SK-N-SH treated with all-trans-retinoic acid at 6 μM for 48 hours (cell line): ENCODE data around the gene CACNA2D3.

ENCODE experiments used
- CSDC2 ChIP-seq: fragments of 250-450 bp; sonication (Bioruptor Pico); IDR thresholded peaks from 2 replicates; pipeline ENCODE4 v1.5.0; 2020; ENCODE audit warnings: mild to moderate bottlenecking, moderate library complexity
- CSRNP3 ChIP-seq: fragments of 250-450 bp; sonication (Bioruptor Pico); IDR thresholded peaks from 2 replicates; pipeline ENCODE4 v1.5.1; 2021; ENCODE audit warnings: mild to moderate bottlenecking, moderate library complexity
- GLIS3 ChIP-seq: fragments of 250-450 bp; sonication (Bioruptor Pico); IDR thresholded peaks from 2 replicates; pipeline ENCODE4 v1.5.0; 2020; ENCODE audit warnings: mild to moderate bottlenecking, moderate library complexity
- POU6F1 ChIP-seq: fragments of 250-450 bp; sonication (Bioruptor Pico); IDR thresholded peaks from 2 replicates; pipeline ENCODE4 v1.8.0; 2021; ENCODE audit warnings: low read depth, mild to moderate bottlenecking, moderate library complexity, borderline replicate concordance
- ZC3H10 ChIP-seq: fragments of 250-450 bp; sonication (Bioruptor Pico); IDR thresholded peaks from 2 replicates; pipeline ENCODE4 v1.5.1; 2021; ENCODE audit warnings: mild to moderate bottlenecking, moderate library complexity
- ZFP30 ChIP-seq: fragments of 450-650 bp; formaldehyde crosslinking; IDR thresholded peaks from 2 replicates; pipeline ENCODE4 v1.5.0; 2022; ENCODE audit warnings: mild to moderate bottlenecking, moderate library complexity
- ZNF565 ChIP-seq: fragments of 450-650 bp; formaldehyde crosslinking; conservative IDR thresholded peaks from 2 replicates; pipeline ENCODE4 v1.5.0; 2020; ENCODE audit warnings: low read depth, mild to moderate bottlenecking, moderate library complexity

GRCh38 chr3:54541369-54541768 lies 419.0 kb downstream of the CACNA2D3 start:
- TF ChIP-seq ZNF565 (CRISPR knock-in tag) (no peak), CSRNP3 (CRISPR knock-in tag) (no peak), CSDC2 (no peak), ZFP30 (CRISPR knock-in tag) (no peak), ZC3H10 (CRISPR knock-in tag) (no peak), GLIS3 (CRISPR knock-in tag) (no peak), POU6F1 (CRISPR knock-in tag) (no peak)
